Upper lobe of left lung (tissue), 4 donors: ENCODE measurements around the gene TMPRSS9.

Source experiments
- POLR2A ChIP-seq, 4 donors: fragments of 450-650 bp; IDR thresholded peaks; one replicate each; pipeline ENCODE4 v1.5.1; 2016 to 2017; ENCODE audit warnings: antibody characterized with exemption in 4 of 4, mild to moderate bottlenecking in 2 of 4
- POLR2AphosphoS5 ChIP-seq, 2 donors: sonication (generic); formaldehyde crosslinking; IDR thresholded peaks; one replicate each; pipeline ENCODE4 v1.5.1; 2017; ENCODE audit warnings: antibody characterized with exemption in 2 of 2
- TF ChIP-seq, protein P1 (sequence below), 6 experiments: fragments of 450-650 bp in 4 of 6; fragments of 200-600 bp in 2 of 6; sonication (generic) in 2 of 6; IDR thresholded peaks; one replicate each; pipeline ENCODE4 v1.5.1; 2016 to 2019; ENCODE audit warnings: antibody characterized with exemption in 6 of 6

DNA sequence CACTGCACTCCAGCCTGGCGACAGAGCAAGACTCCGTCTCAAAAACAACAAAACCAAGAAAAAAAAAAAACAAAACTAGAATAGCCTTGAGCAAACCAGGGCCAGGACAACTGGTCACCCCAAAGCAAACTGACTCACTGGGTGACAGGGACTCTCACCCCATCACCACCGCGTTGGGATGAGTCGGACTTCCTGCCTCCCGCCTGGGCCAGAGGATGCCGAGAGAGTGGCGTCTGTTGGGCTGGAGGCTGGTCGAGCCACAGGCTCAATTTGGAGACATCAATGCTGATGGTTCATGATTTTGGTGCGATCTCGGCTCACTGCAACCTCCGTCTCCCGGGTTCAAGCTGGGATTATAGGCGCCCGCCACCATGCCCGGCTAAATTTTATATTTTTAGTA is 11.6 kb downstream of the TMPRSS9 start:
- TF ChIP-seq, protein P1, sequence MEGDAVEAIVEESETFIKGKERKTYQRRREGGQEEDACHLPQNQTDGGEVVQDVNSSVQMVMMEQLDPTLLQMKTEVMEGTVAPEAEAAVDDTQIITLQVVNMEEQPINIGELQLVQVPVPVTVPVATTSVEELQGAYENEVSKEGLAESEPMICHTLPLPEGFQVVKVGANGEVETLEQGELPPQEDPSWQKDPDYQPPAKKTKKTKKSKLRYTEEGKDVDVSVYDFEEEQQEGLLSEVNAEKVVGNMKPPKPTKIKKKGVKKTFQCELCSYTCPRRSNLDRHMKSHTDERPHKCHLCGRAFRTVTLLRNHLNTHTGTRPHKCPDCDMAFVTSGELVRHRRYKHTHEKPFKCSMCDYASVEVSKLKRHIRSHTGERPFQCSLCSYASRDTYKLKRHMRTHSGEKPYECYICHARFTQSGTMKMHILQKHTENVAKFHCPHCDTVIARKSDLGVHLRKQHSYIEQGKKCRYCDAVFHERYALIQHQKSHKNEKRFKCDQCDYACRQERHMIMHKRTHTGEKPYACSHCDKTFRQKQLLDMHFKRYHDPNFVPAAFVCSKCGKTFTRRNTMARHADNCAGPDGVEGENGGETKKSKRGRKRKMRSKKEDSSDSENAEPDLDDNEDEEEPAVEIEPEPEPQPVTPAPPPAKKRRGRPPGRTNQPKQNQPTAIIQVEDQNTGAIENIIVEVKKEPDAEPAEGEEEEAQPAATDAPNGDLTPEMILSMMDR (IDR thresholded peaks at IDR 0.05) = no peak
- TF ChIP-seq POLR2A (IDR thresholded peaks at IDR 0.05) (no peak), POLR2AphosphoS5 (IDR thresholded peaks at IDR 0.05) (no peak)
